Measurements from ENCODE around the gene GAS2L1.

- TF ChIP-seq CTCF (IDR thresholded peaks at IDR 0.05) (no peak), POLR2AphosphoS5 (IDR thresholded peaks at IDR 0.05; ENCODE audit: low read depth, low read length) (no peak)
Observed at GRCh38 chr22:29327089-29327764, 20.8 kb downstream of the GAS2L1 start.
